HG02885 (cell line): Measurements from ENCODE around the gene AMPD1.

Experiments
- ATAC-seq: cut with Tn5 transposase; IDR thresholded peaks from one replicate; pipeline ENCODE4 v1.9.1; 2021; ENCODE audit warnings: mild to moderate bottlenecking; ENCODE audit not compliant: unreplicated experiment, poor library complexity

The AMPD1 gene

GRCh38 chr1:114701931-114702330 is 6.6 kb upstream of the AMPD1 start:
- no peak for ATAC-seq

GRCh38 chr1:114700036-114700600 is 4.8 kb upstream of the AMPD1 start:
- ATAC-seq = no peak

DNA sequence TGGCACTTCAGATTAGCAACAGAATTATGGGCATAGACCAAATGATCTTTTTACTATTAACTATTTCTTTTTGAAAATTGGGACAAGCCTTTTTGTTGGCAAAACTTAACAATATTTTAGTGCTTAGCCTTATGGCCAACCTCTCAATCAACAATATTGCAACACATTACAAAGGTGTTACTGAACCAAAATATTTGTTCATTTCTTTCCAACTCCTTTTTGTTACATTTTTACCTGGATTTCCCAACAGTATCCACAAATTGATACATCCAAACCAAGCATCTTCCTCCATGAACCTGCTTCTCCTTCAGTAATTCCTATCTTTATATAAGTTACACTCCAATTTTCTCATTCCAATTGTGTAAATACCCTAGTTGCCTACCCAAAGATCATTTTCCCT is 1.5 kb upstream of the AMPD1 start:
- no peak for ATAC-seq

DNA sequence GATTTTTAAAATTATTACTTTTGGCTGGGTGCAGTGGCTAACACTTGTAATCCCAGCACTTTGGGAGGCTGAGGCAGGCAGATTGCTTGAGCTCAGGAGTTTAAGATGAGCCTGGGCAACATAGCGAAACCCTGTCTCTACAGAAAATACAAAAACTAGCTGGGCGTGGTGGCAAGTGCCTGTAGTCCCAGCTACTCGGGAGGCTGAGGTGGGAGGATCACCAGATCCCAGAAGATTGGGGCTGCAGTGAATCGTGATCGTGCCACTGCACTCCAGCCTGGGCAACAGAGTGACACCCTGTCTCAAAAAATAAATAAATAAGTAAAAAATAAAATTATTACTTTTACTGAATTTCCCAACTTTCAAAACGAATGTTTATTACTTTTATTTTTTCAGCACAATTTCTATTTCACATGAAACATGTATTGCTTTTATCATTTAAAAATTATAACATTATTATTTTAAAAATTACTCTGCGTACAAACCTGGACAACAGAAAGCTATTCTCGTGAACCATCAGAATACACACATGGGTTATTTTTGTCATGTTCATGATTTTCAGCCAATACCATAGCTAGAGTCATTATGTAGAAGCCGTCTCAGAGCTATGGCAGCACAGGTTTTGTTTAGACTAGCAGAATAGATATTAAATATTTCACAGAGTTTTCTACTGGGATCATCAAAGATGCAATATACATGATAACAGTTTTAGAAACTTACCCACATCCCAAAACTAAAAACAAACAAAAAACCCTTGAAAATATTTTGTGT is 621 bp downstream of the AMPD1 start:
- no peak for ATAC-seq

- ATAC-seq = no peak
Measured at GRCh38 chr1:114692947-114693346, 2.4 kb downstream of the AMPD1 start.

- ATAC-seq = no peak
Measured at GRCh38 chr1:114691061-114691460, 4.3 kb downstream of the AMPD1 start.

- no peak for ATAC-seq
Measured at GRCh38 chr1:114690148-114690547, 5.2 kb downstream of the AMPD1 start.

- no peak for ATAC-seq
Measured at GRCh38 chr1:114688526-114688925, 6.8 kb downstream of the AMPD1 start.

DNA sequence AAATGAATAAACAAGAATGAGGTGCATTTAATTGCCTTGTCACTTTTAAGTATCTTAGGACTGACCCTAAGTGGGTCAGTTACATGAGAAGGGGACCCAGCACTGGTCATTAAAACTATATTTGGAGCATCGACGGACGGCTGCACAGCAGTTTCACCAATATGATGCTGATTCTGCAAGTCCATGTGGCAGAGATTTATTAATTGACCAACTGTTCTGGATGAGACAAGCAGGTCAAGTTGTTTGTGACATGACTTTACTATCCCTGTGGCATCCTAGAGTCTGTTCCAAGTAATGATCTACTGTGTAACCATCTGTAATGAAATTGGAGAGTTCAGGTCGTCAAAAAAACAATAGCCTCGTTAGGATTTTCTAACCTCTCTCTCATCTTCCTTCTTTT is 9.5 kb downstream of the AMPD1 start:
- no peak for ATAC-seq

DNA sequence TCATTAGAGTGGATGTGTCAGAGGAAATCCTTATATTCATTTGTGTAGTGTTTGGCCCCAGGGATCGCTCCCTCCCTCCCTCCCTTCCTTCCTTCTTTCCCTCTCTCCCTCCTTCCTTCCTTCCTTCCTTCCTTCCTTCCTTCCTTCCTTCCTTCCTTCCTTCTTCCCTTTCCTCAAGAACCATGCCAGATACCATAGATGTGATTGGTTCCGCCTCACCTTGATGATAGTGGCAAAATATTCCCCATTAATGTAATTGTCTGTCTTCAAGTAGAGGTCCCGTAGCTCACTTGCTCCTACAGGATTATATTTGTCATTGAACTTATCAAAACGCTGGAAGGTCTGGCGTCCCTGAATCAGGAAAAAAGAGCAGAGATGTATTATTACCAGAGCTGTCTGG is 17.7 kb downstream of the AMPD1 start:
- no peak for ATAC-seq

- ATAC-seq = no peak
Measured at GRCh38 chr1:114676115-114676514, 19.2 kb downstream of the AMPD1 start.

DNA sequence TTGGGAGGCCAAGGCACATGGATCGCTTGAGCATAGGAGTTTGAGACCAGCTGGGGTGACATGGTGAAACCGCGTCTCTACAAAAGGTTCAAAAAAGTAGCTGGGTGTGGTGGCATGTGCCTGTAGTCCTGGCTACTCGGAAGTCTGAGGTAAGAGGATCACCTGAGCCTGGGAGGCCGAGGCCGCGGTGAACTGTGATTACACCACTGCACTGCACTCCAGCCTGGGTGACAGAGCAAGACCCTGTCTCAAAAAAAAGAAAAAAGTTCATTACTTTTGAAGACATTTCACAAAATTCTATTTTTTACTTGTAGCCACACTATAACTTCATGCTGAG is 23.4 kb downstream of the AMPD1 start:
- ATAC-seq = no peak

DNA sequence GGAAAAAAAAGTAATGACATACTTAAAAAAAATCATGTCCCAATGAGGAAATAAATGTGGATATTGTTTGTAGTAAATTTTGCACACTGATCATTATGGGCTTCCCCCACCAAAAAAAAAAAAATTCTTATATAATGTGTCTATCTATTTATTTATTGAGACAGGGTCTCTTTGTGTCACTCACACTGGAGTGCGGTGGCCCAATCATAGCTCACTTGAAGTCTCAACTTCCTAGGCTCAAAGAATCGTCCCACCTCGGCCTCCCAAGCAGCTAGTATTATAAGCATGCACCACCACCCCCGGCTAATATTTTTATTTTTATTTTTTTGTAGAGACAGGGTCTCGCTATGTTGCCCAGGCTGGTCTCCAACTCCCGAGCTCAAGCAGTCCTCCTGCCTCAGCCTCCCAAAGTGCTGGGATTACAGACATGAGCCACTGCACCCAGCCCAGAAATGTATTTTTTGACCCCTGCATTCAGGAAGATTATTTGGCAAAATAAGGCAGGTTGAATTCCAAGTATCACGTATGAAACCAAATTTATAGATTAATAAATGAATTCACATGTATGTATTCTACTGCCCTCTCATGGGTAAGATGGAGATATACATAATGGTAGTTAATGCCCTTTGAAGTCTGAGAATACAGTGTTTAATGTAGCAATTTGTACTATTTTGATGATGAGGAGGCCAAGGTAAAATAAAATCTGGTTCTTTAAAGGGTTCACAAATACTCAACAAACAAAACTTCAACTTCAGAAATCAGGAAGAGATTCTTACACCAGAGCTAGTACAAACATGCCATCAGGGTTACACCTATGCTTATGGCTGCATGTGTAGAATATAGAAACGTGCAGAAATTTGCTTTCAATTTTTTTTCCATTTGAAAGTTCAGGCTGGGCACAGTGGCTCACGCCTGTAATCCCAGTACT is 24.1 kb downstream of the AMPD1 start:
- no peak for ATAC-seq

DNA sequence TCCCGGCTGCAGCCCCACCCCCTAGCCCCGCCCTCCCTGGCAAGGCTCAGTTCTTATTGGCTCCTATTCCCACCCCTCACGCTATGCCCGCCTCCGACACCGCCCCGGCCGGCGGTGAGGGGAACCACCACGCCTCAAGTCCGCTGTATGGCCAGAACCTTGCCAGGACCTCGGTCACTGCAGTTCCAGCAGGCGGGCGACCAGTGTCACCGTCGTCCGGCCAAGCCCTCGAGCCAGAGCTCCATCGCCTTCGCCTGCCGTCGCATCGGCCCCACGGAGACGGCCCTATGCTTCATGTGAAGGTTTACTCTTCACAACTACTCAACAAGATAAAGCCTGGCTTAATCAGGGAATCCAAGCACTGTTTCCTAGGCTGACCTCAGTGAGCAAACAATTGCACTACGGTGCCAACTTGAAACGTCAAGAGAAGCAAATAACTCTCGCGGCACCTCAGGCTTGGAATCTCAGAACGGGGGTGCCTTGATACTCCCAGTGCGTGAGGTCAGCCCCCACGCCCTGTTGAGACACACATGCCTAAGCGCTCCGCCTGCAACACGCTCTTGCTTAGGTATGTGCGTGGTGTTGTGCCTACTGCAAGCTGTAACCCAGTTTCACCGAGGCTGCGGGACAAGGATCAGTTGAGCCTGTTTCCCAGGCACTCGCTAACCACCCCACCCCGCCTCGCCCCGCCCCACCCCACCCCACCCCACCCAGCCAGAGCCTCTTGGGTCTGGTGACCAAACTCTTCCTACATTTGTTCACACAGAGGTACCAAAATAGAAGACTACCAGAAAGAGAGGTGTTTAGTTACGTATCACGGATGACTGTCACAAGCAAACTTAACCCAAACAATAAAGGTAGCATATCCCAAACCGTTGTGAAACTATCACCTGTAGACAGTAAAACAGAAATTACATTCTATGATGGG is 25.0 kb downstream of the AMPD1 start:
- peak; percentile 98 for ATAC-seq

GRCh38 chr1:114669562-114670082 is 25.7 kb downstream of the AMPD1 start, which contains the start of gene DENND2C:
TSS of gene DENND2C (minus strand) at chr1:114670049. CDS start at chr1:114625984, 44,065 bp downstream.
- ATAC-seq = peak; percentile 61

GRCh38 chr1:114668784-114669561 is 26.4 kb downstream of the AMPD1 start:
- no peak for ATAC-seq

DNA sequence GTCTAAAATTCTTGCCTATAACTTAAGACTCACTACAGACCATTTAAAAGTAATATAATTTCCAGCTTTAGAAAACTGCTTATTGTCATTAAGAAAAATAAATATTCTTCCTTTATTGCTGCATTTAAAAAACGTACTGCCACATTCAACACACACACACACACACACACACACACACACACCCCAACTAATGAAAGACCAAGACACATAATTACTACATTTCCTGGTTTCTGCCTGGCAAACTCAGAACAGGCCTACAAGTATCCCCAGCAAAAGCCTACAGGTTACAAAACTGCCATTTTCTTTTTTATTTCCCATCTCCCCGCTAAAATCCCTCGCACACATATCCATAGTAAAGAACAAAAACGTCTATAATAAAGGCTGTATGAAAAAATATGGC is 27.0 kb downstream of the AMPD1 start:
- ATAC-seq = no peak

GRCh38 chr1:114666954-114667353 is 28.4 kb downstream of the AMPD1 start:
- no peak for ATAC-seq

DNA sequence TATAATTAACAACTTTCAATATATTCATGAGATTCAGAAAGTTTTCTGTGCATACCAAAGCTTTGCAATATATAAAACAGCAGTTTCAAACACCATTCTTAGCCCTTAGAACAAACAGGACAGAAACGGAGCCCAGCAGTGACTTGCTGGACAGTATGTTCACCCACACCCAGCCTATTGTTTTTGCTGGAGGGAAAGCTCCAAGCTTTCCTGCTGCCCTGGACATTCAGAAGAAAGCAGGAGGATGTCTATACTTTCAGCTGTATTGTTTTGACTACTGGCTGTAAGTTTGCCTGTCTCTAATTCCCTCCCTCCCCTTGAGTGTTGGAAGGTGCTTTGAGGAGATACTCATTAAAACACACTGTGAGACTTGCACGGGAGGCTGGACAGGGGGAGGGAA is 35.1 kb downstream of the AMPD1 start:
- ATAC-seq = no peak
